Measurements from ENCODE around the gene ZNF136. TPM values are rescaled to one million over a fixed set of nuclear protein-coding genes. Genes with fewer than 3 reads are reported as not detected.

ZNF136 gene
- total RNA-seq, 1 donor from 2014 or later, result 18.7 TPM

GRCh38 chr19:12217332-12217731, 54.4 kb downstream of the ZNF136 start:
- H3K9me3 Mint-ChIP-seq, result peaks cover 77% of the 10 kb centered on the region
- no peak overlapping the region for H3K27ac Mint-ChIP-seq

GRCh38 chr19:12222980-12223630, 60.2 kb downstream of the ZNF136 start:
- H3K9me3 Mint-ChIP-seq, result peaks cover 56% of the 10 kb centered on the region
- no peaks in the 10 kb centered on the region for H3K27me3 Mint-ChIP-seq (ENCODE audit: low read depth)
- no peak overlapping the region for H3K4me3 Mint-ChIP-seq
- TF ChIP-seq CTCF (IDR thresholded peaks at IDR 0.05; ENCODE audit: unreplicated experiment), result no peak
- no peak overlapping the region for H3K27ac Mint-ChIP-seq
- no peaks in the 10 kb centered on the region for H3K4me1 Mint-ChIP-seq
- no peak for DNase-seq (ENCODE audit: low spot score in 2 of 2, unreplicated experiment in 2 of 2)
- peaks cover 74% of the 10 kb centered on the region for H3K36me3 Mint-ChIP-seq

More at GRCh38 chr19:12217332-12217731, 54.4 kb downstream of the ZNF136 start:
- H3K4me3 Mint-ChIP-seq, result no peak overlapping the region
- peaks cover 71% of the 10 kb centered on the region for H3K36me3 Mint-ChIP-seq
- H3K27me3 Mint-ChIP-seq (ENCODE audit: low read depth), result no peaks in the 10 kb centered on the region
- DNase-seq (ENCODE audit: low spot score in 2 of 2, unreplicated experiment in 2 of 2), result no peak
- no peak for TF ChIP-seq CTCF (IDR thresholded peaks at IDR 0.05; ENCODE audit: unreplicated experiment)
- H3K4me1 Mint-ChIP-seq, result no peaks in the 10 kb centered on the region

- H3K27ac Mint-ChIP-seq, result no peak overlapping the region
- DNase-seq (ENCODE audit: low spot score in 2 of 2, unreplicated experiment in 2 of 2), result no peak
- no peaks in the 10 kb centered on the region for H3K4me1 Mint-ChIP-seq
- no peaks in the 10 kb centered on the region for H3K27me3 Mint-ChIP-seq (ENCODE audit: low read depth)
- H3K9me3 Mint-ChIP-seq, result peaks cover 51% of the 10 kb centered on the region
- H3K4me3 Mint-ChIP-seq, result no peak overlapping the region
- H3K36me3 Mint-ChIP-seq, result peaks cover 70% of the 10 kb centered on the region
- TF ChIP-seq CTCF (IDR thresholded peaks at IDR 0.05; ENCODE audit: unreplicated experiment), result no peak
Measured at GRCh38 chr19:12224676-12225075, 61.8 kb downstream of the ZNF136 start.

GRCh38 chr19:12229990-12230389, 67.1 kb downstream of the ZNF136 start:
- no peak for DNase-seq (ENCODE audit: low spot score in 2 of 2, unreplicated experiment in 2 of 2)
- H3K4me3 Mint-ChIP-seq, result no peak overlapping the region
- H3K27me3 Mint-ChIP-seq (ENCODE audit: low read depth), result no peaks in the 10 kb centered on the region
- H3K36me3 Mint-ChIP-seq, result peaks cover 81% of the 10 kb centered on the region
- no peaks in the 10 kb centered on the region for H3K4me1 Mint-ChIP-seq
- H3K9me3 Mint-ChIP-seq, result peaks cover 73% of the 10 kb centered on the region
- no peak for TF ChIP-seq CTCF (IDR thresholded peaks at IDR 0.05; ENCODE audit: unreplicated experiment)
- no peak overlapping the region for H3K27ac Mint-ChIP-seq

GRCh38 chr19:12230751-12231733, 68.1 kb downstream of the ZNF136 start:
- H3K4me3 Mint-ChIP-seq, result no peak overlapping the region
- peaks cover 74% of the 10 kb centered on the region for H3K9me3 Mint-ChIP-seq
- H3K27me3 Mint-ChIP-seq (ENCODE audit: low read depth), result no peaks in the 10 kb centered on the region
- no peak overlapping the region for H3K27ac Mint-ChIP-seq
- DNase-seq (ENCODE audit: low spot score in 2 of 2, unreplicated experiment in 2 of 2), result no peak
- H3K36me3 Mint-ChIP-seq, result peaks cover 80% of the 10 kb centered on the region
- H3K4me1 Mint-ChIP-seq, result no peaks in the 10 kb centered on the region
- no peak for TF ChIP-seq CTCF (IDR thresholded peaks at IDR 0.05; ENCODE audit: unreplicated experiment)

Measured in mesothelial cell of epicardium (in vitro differentiated cells).